Fibroblast of skin of abdomen (primary cell): ENCODE results near the gene NTNG2.

Experiments
- DNase-seq: peaks from one replicate; pipeline ENCODE4 v3.0.0-alpha.2; 2013

NTNG2 gene

GRCh38 chr9:132146575-132146974 is 15.3 kb upstream of the NTNG2 start:
- no peak for DNase-seq

- DNase-seq: no peak
These were observed 14.5 kb upstream of the NTNG2 start for GRCh38 chr9:132147331-132147730.

- DNase-seq: no peak
These were observed 14.0 kb upstream of the NTNG2 start for GRCh38 chr9:132147839-132148238.

- no peak for DNase-seq
These were observed 11.6 kb upstream of the NTNG2 start for GRCh38 chr9:132150256-132150655.

- DNase-seq: no peak
These were observed 10.7 kb upstream of the NTNG2 start for GRCh38 chr9:132151118-132151517.

GRCh38 chr9:132152231-132152630 is 9.6 kb upstream of the NTNG2 start:
- no peak for DNase-seq

GRCh38 chr9:132154863-132155567 is 6.8 kb upstream of the NTNG2 start:
- no peak for DNase-seq

GRCh38 chr9:132155568-132155895 is 6.3 kb upstream of the NTNG2 start:
- DNase-seq: no peak

GRCh38 chr9:132156262-132156661 is 5.6 kb upstream of the NTNG2 start:
- DNase-seq: no peak

- no peak for DNase-seq
These were observed 4.3 kb upstream of the NTNG2 start for GRCh38 chr9:132157347-132158116.

- DNase-seq: peak; percentile 73
These were observed 786 bp upstream of the NTNG2 start for GRCh38 chr9:132160802-132161742.

- DNase-seq: no peak
These were observed 1.1 kb downstream of the NTNG2 start for GRCh38 chr9:132162764-132163456.

- DNase-seq: no peak
These were observed 1.6 kb downstream of the NTNG2 start for GRCh38 chr9:132163457-132163875.

GRCh38 chr9:132163876-132164603 is 2.2 kb downstream of the NTNG2 start:
- DNase-seq: no peak

GRCh38 chr9:132164604-132165362 is 2.9 kb downstream of the NTNG2 start:
- DNase-seq: no peak

- DNase-seq: no peak
These were observed 4.7 kb downstream of the NTNG2 start for GRCh38 chr9:132166599-132166998.

GRCh38 chr9:132167192-132167591 is 5.3 kb downstream of the NTNG2 start:
- no peak for DNase-seq

GRCh38 chr9:132168347-132168746 is 6.5 kb downstream of the NTNG2 start:
- DNase-seq: no peak

- no peak for DNase-seq
These were observed 7.0 kb downstream of the NTNG2 start for GRCh38 chr9:132168851-132169250.

- DNase-seq: peak; percentile 31
These were observed 8.0 kb downstream of the NTNG2 start for GRCh38 chr9:132169672-132170392.
